Prostate gland (tissue), 2 donors: ENCODE data around the gene SLC39A12. TPM values are rescaled to one million over a fixed set of nuclear protein-coding genes. Genes with fewer than 3 reads are reported as not detected.

ENCODE experiments used
- DNase-seq: peaks from one replicate; pipeline ENCODE4 v3.0.0-alpha.2; 2019; ENCODE audit warnings: low spot score
- H3K27ac ChIP-seq, 2 donors: fragments of 200-600 bp; sonication (generic); 2 replicates each; pipeline ENCODE4 v1.5.1; 2017 to 2019
- H3K27me3 ChIP-seq: fragments of 200-600 bp; sonication (generic); replicated peaks from 2 replicates; pipeline ENCODE4 v1.5.1; 2019; ENCODE audit not compliant: insufficient read depth
- H3K36me3 ChIP-seq, 2 donors: fragments of 200-600 bp; sonication (generic); 1 replicate in 1 of 2; 2 replicates in 1 of 2; pipeline versions ENCODE4 v1.5.1 to v1.8.1; 2017 to 2019
- H3K4me1 ChIP-seq: fragments of 200-600 bp; sonication (generic); replicated peaks from 2 replicates; pipeline ENCODE4 v1.5.1; 2019
- H3K4me3 ChIP-seq, 2 donors: fragments of 200-600 bp; sonication (generic); 2 replicates each; pipeline ENCODE4 v1.5.1; 2017 to 2019
- H3K9me3 ChIP-seq: fragments of 200-600 bp; sonication (generic); 2 replicates; pipeline ENCODE4 v1.5.1; 2017
- POLR2A ChIP-seq: fragments of 450-650 bp; IDR thresholded peaks from one replicate; pipeline ENCODE4 v1.6.1; 2016; ENCODE audit warnings: antibody characterized with exemption, mild to moderate bottlenecking
- POLR2AphosphoS5 ChIP-seq: sonication (generic); formaldehyde crosslinking; IDR thresholded peaks from one replicate; pipeline ENCODE4 v1.6.1; 2017; ENCODE audit warnings: antibody characterized with exemption
- WGBS: methylation state at CpG from one replicate; pipeline ENCODE4 v1.1.5; 2018; 5-methylcytosine and 5-hydroxymethylcytosine counted together
- intact Hi-C: fragments of 100-400 bp; cut with DNase I; formaldehyde crosslinking; loops from one replicate; pipeline ENCODE4 v1.14.2; 2022
- total RNA-seq, 2 donors: library from RNA; depleted of rRNA; stranded (reverse); fragments of >200 nt; gene quantifications; one replicate each; pipeline ENCODE4 v1.1.0, GENCODE V29; 2016
- TF ChIP-seq, protein P1 (sequence below), 4 experiments: fragments of 200-600 bp in 2 of 4; fragments of 450-650 bp in 2 of 4; sonication (generic) in 2 of 4; IDR thresholded peaks; 1 replicate in 3 of 4; 2 replicates in 1 of 4; pipeline ENCODE4 v1.5.1; 2016 to 2019; ENCODE audit warnings: antibody characterized with exemption in 4 of 4, mild to moderate bottlenecking in 2 of 4, moderate library complexity in 2 of 4

SLC39A12 gene
- total RNA-seq, 2 donors from 2014 or later: not detected

DNA sequence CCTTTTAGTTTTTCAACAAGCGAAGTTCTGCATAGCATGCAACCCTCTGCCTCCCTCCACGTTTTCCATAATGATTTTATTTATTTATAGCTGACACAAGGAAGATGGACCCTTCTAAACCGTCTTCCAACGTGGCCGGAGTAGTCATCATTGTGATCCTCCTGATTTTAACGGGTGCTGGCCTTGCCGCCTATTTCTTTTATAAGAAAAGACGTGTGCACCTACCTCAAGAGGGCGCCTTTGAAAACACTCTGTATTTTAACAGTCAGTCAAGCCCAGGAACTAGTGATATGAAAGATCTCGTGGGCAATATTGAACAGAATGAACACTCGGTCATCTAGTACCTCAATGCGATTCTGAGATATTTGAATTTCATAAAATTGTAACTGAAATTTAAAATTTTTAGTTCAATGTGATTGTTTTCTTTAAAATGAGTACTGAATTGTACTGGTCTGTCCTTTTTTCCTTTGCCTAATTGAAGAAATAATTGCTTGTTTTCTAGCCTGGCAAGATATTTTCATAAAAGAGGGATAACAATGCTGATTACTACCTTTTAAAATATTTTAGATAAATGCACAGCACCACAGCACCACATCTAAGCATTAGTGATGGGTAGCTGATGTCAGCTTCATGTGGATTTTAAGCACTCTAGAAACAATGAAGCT, 41.5 kb upstream of the SLC39A12 start:
- no peaks in the 10 kb centered on the region for H3K27me3 ChIP-seq
- TF ChIP-seq POLR2A: no peak
- TF ChIP-seq, protein P1, sequence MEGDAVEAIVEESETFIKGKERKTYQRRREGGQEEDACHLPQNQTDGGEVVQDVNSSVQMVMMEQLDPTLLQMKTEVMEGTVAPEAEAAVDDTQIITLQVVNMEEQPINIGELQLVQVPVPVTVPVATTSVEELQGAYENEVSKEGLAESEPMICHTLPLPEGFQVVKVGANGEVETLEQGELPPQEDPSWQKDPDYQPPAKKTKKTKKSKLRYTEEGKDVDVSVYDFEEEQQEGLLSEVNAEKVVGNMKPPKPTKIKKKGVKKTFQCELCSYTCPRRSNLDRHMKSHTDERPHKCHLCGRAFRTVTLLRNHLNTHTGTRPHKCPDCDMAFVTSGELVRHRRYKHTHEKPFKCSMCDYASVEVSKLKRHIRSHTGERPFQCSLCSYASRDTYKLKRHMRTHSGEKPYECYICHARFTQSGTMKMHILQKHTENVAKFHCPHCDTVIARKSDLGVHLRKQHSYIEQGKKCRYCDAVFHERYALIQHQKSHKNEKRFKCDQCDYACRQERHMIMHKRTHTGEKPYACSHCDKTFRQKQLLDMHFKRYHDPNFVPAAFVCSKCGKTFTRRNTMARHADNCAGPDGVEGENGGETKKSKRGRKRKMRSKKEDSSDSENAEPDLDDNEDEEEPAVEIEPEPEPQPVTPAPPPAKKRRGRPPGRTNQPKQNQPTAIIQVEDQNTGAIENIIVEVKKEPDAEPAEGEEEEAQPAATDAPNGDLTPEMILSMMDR (IDR thresholded peaks at IDR 0.05): peak; percentile 14 to 48 (median 38)
- WGBS: 21% methylated on average over 12 of the region's 12 CpGs
- no peak overlapping the region for H3K4me3 ChIP-seq
- no peaks in the 10 kb centered on the region for H3K4me1 ChIP-seq
- H3K27ac ChIP-seq: no peak overlapping the region
- no peaks in the 10 kb centered on the region for H3K9me3 ChIP-seq
- intact Hi-C loops: loop anchor here (5.0 kb wide), 5 partner anchors 182 to 402 kb away; partner anchors contain the start of gene CACNB2
- DNase-seq: peak; percentile 42
- H3K36me3 ChIP-seq: no peaks in the 10 kb centered on the region

GRCh38 chr10:17912754-17913153, 39.0 kb upstream of the SLC39A12 start:
- Histone ChIP-seq H3K4me1 (no peaks in the 10 kb centered on the region), H3K27ac (no peak overlapping the region), H3K27me3 (no peaks in the 10 kb centered on the region), H3K9me3 (no peaks in the 10 kb centered on the region), H3K36me3 (no peaks in the 10 kb centered on the region), H3K4me3 (no peak overlapping the region)
- no peak for DNase-seq
- WGBS: 68% methylated on average over 4 of the region's 4 CpGs
- TF ChIP-seq POLR2AphosphoS5 (no peak), POLR2A (no peak)
- TF ChIP-seq, protein P1 (IDR thresholded peaks at IDR 0.05): no peak
- intact Hi-C loops: loop anchor here (5.0 kb wide), 5 partner anchors 180 to 400 kb away; partner anchors contain the start of gene CACNB2

DNA sequence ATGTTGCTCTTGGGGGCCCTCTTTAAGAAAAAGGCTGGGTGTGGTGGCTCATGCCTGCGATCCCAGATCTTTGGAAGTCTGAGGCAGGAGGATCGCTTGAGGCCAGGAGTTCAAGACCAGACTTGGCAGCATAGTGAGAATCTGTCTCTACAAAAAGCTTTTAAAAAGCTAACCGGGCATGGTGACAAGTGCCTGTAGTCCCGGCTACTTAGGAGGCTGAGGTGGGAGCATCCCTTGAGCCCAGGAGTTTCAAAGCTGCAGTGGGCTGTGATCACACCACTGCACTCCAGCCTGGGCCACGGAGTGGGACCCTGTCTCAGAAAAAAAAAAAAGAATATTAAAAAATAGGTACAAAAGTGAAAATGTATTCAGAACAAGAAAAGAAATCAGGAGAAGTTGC, 38.1 kb upstream of the SLC39A12 start:
- Histone ChIP-seq H3K27me3 (no peaks in the 10 kb centered on the region), H3K4me3 (no peak overlapping the region), H3K9me3 (no peaks in the 10 kb centered on the region), H3K27ac (no peak overlapping the region), H3K36me3 (no peaks in the 10 kb centered on the region), H3K4me1 (no peaks in the 10 kb centered on the region)
- intact Hi-C loops: loop anchor here (5.0 kb wide), 5 partner anchors 179 to 399 kb away; partner anchors contain the start of gene CACNB2
- no peak for DNase-seq
- 65% methylated on average over 5 of the region's 5 CpGs for WGBS
- TF ChIP-seq, protein P1 (IDR thresholded peaks at IDR 0.05): no peak
- TF ChIP-seq POLR2AphosphoS5 (no peak), POLR2A (no peak)

DNA sequence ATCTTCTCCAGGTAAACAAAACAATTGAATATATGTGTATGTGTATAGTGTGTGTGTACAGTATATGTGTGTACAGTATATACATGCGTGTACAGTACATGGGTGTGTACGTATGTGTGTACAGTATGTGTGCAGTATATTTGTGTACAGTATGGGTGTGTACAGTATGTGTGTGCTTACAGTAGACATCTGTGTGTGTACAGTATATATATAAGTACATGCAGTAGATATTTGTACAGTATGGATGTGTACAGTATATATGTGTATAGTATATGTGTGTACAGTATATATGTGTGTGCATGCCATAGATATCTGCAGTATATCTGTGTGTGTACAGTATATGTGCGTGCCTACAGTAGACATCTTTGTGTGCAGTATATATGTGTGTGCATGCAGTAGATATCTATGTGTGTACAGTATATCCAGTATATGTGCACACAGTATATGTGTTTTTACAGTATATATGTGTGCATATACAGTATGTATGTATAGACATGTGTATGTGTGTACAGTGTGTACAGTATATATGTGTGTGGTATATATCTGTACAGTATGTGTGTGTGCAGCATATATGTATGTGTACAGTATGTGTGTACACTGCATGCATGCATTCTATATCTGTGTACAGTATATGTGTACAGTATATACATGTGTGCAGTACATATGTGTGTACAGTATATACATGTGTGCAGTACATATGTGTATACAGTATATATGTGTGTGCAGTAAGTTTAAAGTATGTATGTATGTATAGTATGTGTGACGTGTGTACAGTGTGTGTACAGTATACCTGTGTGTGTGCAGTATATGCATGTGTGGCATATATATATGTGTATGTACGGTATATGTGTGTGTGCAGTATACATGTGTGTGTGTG, 37.3 kb upstream of the SLC39A12 start:
- Histone ChIP-seq H3K27me3 (no peaks in the 10 kb centered on the region), H3K36me3 (no peaks in the 10 kb centered on the region), H3K4me3 (no peak overlapping the region), H3K9me3 (no peaks in the 10 kb centered on the region), H3K27ac (no peak overlapping the region), H3K4me1 (no peaks in the 10 kb centered on the region)
- TF ChIP-seq POLR2AphosphoS5 (no peak), POLR2A (no peak)
- TF ChIP-seq, protein P1 (IDR thresholded peaks at IDR 0.05): no peak
- intact Hi-C loops: loop anchor here (5.0 kb wide), 5 partner anchors 178 to 398 kb away; partner anchors contain the start of gene CACNB2
- no peak for DNase-seq
- 97% methylated on average over 5 of the region's 5 CpGs for WGBS
